Upper lobe of left lung (tissue), 6 donors: ENCODE data around the gene LCE6A. TPM values are rescaled to one million over a fixed set of nuclear protein-coding genes. Genes with fewer than 3 reads are reported as not detected.

Source experiments
- ATAC-seq, 2 donors: fragments of 200-7000 bp; cut with Tn5 transposase; one replicate each; pipeline ENCODE4 v1.9.1; 2022; ENCODE audit warnings: mild to moderate bottlenecking in 2 of 2, moderate library complexity in 2 of 2; ENCODE audit not compliant: low FRiP score in 2 of 2
- DNase-seq, 2 donors: peaks; one replicate each; pipeline ENCODE4 v3.0.0-alpha.2; 2019 to 2020
- H3K27ac ChIP-seq, 4 donors: fragments of 200-600 bp; sonication (generic); one replicate each; pipeline ENCODE4 v1.5.1; 2016 to 2019
- H3K27me3 ChIP-seq, 4 donors: fragments of 200-600 bp; sonication (generic); one replicate each; pipeline ENCODE4 v1.5.1; 2017 to 2019
- H3K36me3 ChIP-seq, 4 donors: fragments of 200-600 bp; sonication (generic); one replicate each; pipeline ENCODE4 v1.5.1; 2016 to 2019
- H3K4me1 ChIP-seq, 4 donors: fragments of 200-600 bp; sonication (generic); one replicate each; pipeline ENCODE4 v1.5.1; 2018 to 2019
- H3K4me3 ChIP-seq, 4 donors: fragments of 200-600 bp; sonication (generic); one replicate each; pipeline ENCODE4 v1.5.1; 2017 to 2019; ENCODE audit warnings: mild to moderate bottlenecking in 2 of 4, moderate library complexity in 1 of 4
- H3K9me3 ChIP-seq, 4 donors: fragments of 200-600 bp; sonication (generic); one replicate each; pipeline ENCODE4 v1.5.1; 2018 to 2019
- CTCF ChIP-seq, 6 experiments: fragments of 450-650 bp in 4 of 6; fragments of 200-600 bp in 2 of 6; sonication (generic) in 2 of 6; IDR thresholded peaks; one replicate each; pipeline ENCODE4 v1.5.1; 2016 to 2019; ENCODE audit warnings: antibody characterized with exemption in 6 of 6
- EP300 ChIP-seq, 4 donors: sonication (generic); formaldehyde crosslinking; IDR thresholded peaks; one replicate each; pipeline ENCODE4 v1.5.1; 2017; ENCODE audit warnings: antibody characterized with exemption in 4 of 4, control low read depth in 2 of 4
- POLR2A ChIP-seq, 4 donors: fragments of 450-650 bp; IDR thresholded peaks; one replicate each; pipeline ENCODE4 v1.5.1; 2016 to 2017; ENCODE audit warnings: antibody characterized with exemption in 4 of 4, mild to moderate bottlenecking in 2 of 4
- POLR2AphosphoS5 ChIP-seq, 2 donors: sonication (generic); formaldehyde crosslinking; IDR thresholded peaks; one replicate each; pipeline ENCODE4 v1.5.1; 2017; ENCODE audit warnings: antibody characterized with exemption in 2 of 2
- WGBS, 2 donors: methylation state at CpG; one replicate each; pipeline ENCODE4 v1.1.5; 2017 to 2018; 5-methylcytosine and 5-hydroxymethylcytosine counted together
- total RNA-seq, 6 donors: library from RNA; depleted of rRNA in 4 of 6; stranded (reverse); fragments of >200 nt in 4 of 6; gene quantifications; one replicate each; pipeline versions ENCODE4 v1.1.0 to v1.2.1, GENCODE V29; 2016 to 2021
- donor health status: DM: no; HTN: no; CAD: no; lungs with moderate emphysema.
- donor health status: DM: no; HTN: yes; CAD: no; lungs with severe emphysema.

LCE6A gene
- total RNA-seq, 6 donors from 2014 or later, result not detected

- TF ChIP-seq EP300 (IDR thresholded peaks at IDR 0.05), result no peak
- TF ChIP-seq POLR2A (IDR thresholded peaks at IDR 0.05), result no peak
- TF ChIP-seq POLR2AphosphoS5 (IDR thresholded peaks at IDR 0.05), result no peak
- peak in 2 of 6 experiments; percentile 2 to 5 for TF ChIP-seq CTCF (IDR thresholded peaks at IDR 0.05)
- 54 to 57% methylated on average over 16 to 17 of the region's 17 CpGs for WGBS, 2 donors
- Histone ChIP-seq H3K27me3 (no peaks in the 10 kb centered on the region), H3K9me3 (no peaks in the 10 kb centered on the region), H3K27ac (no peak overlapping the region), H3K4me3 (no peak overlapping the region), H3K36me3 (no peaks in the 10 kb centered on the region), H3K4me1 (no peaks in the 10 kb centered on the region)
- ATAC-seq, result no peak
- DNase-seq, result peak in 1 of 2 donors; percentile 13
Measured at GRCh38 chr1:152870831-152871730, 28.4 kb downstream of the LCE6A start.

- H3K27me3 ChIP-seq, result no peaks in the 10 kb centered on the region
- TF ChIP-seq POLR2A (IDR thresholded peaks at IDR 0.05) (no peak), POLR2AphosphoS5 (IDR thresholded peaks at IDR 0.05) (no peak), EP300 (IDR thresholded peaks at IDR 0.05) (no peak), CTCF (IDR thresholded peaks at IDR 0.05) (no peak)
- DNase-seq (no peak), ATAC-seq (no peak)
- no peaks in the 10 kb centered on the region for H3K4me1 ChIP-seq
- 91 to 92% methylated on average over 6 of the region's 6 CpGs for WGBS, 2 donors
- no peak overlapping the region for H3K4me3 ChIP-seq
- H3K36me3 ChIP-seq, result no peaks in the 10 kb centered on the region
- H3K9me3 ChIP-seq, result no peaks in the 10 kb centered on the region
- H3K27ac ChIP-seq, result no peak overlapping the region
Measured at GRCh38 chr1:152871731-152872126, 29.1 kb downstream of the LCE6A start.

GRCh38 chr1:152873495-152873894 is 30.8 kb downstream of the LCE6A start:
- ATAC-seq (no peak), DNase-seq (no peak)
- Histone ChIP-seq H3K4me3 (no peak overlapping the region), H3K27me3 (no peaks in the 10 kb centered on the region), H3K9me3 (no peaks in the 10 kb centered on the region), H3K4me1 (no peaks in the 10 kb centered on the region), H3K36me3 (no peaks in the 10 kb centered on the region), H3K27ac (no peak overlapping the region)
- TF ChIP-seq EP300 (IDR thresholded peaks at IDR 0.05) (no peak), CTCF (IDR thresholded peaks at IDR 0.05) (no peak)

GRCh38 chr1:152876827-152877226 is 34.2 kb downstream of the LCE6A start:
- H3K27ac ChIP-seq, result no peak overlapping the region
- TF ChIP-seq POLR2AphosphoS5 (IDR thresholded peaks at IDR 0.05), result no peak
- no peak for TF ChIP-seq EP300 (IDR thresholded peaks at IDR 0.05)
- TF ChIP-seq CTCF (IDR thresholded peaks at IDR 0.05), result no peak
- no peak for ATAC-seq
- 67 to 82% methylated on average over 1 of the region's 1 CpG for WGBS, 2 donors
- no peak for DNase-seq
- H3K27me3 ChIP-seq, result no peaks in the 10 kb centered on the region
- no peaks in the 10 kb centered on the region for H3K9me3 ChIP-seq
- H3K4me3 ChIP-seq, result no peak overlapping the region
- H3K4me1 ChIP-seq, result no peaks in the 10 kb centered on the region
- no peaks in the 10 kb centered on the region for H3K36me3 ChIP-seq

- no peak within 1 kb of the TSS for H3K27ac ChIP-seq
- no peak within 1 kb of the TSS for H3K4me3 ChIP-seq
- no peak for TF ChIP-seq POLR2A (IDR thresholded peaks at IDR 0.05)
- TF ChIP-seq POLR2AphosphoS5 (IDR thresholded peaks at IDR 0.05), result no peak
- no peak for TF ChIP-seq CTCF (IDR thresholded peaks at IDR 0.05)
- no peak for TF ChIP-seq EP300 (IDR thresholded peaks at IDR 0.05)
- DNase-seq (no peak), ATAC-seq (no peak)
- WGBS, 2 donors, result 0 to 13% methylated on average over 1 of the region's 1 CpG
- no peaks in the 10 kb centered on the region for H3K27me3 ChIP-seq
- H3K4me1 ChIP-seq, result no peaks in the 10 kb centered on the region
- H3K9me3 ChIP-seq, result no peaks in the 10 kb centered on the region
- no peaks in the 10 kb centered on the region for H3K36me3 ChIP-seq
Measured at GRCh38 chr1:152878042-152878441, 35.4 kb downstream of the LCE6A start, which contains the start of gene SMCP. Gene SMCP (plus strand): TSS chr1:152878322. CDS start chr1:152884423, 6,101 bp downstream.
